IPS-18c (cell line): ENCODE measurements around the gene KBTBD13.

ENCODE experiments used
- H3K4me3 ChIP-seq: 2 replicates; pipeline ENCODE4 v1.7.0; 2013; ENCODE audit warnings: low read depth, mild to moderate bottlenecking, low read length, moderate library complexity; ENCODE audit not compliant: insufficient read depth
- H3K9me3 ChIP-seq: one replicate; pipeline ENCODE4 v1.6.1; 2013; ENCODE audit warnings: mild to moderate bottlenecking, low read length, moderate library complexity; ENCODE audit not compliant: control insufficient read depth, insufficient read depth

KBTBD13 gene

DNA sequence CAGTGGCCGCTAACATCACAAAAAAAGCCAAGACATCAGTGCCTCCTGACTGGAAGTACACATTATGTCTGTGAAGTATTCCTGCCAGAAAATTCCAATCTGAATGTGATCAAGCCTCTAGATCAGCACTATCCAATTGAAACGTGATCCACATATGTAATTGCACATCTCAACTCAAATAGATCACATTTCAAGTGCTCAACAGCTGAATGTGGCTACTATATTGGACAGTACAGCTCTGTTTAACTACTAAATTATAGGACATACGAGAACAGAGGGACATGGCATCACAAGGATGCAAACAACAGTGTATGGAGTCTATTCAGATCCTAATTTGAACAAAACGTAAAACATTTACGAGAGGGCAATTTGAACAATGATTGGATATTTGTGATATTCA, 39.0 kb downstream of the KBTBD13 start:
- no peaks in the 10 kb centered on the region for H3K9me3 ChIP-seq

More for the DNA sequence above, 39.0 kb downstream of the KBTBD13 start:
- H3K4me3 ChIP-seq = no peak overlapping the region
